ENCODE results near the gene EYA3.

The EYA3 gene

GRCh38 chr1:28088168-28088961 is at the start of gene EYA3:
TSS of gene EYA3 (minus strand) at chr1:28088610. CDS start at chr1:28058026, 30,584 bp downstream.
- peak; percentile 98 for DNase-seq (ENCODE audit: low read depth)

- DNase-seq (ENCODE audit: low read depth): no peak
Measured at GRCh38 chr1:28136922-28137613, 48.7 kb upstream of the EYA3 start.

GRCh38 chr1:28136169-28136921 is 47.9 kb upstream of the EYA3 start:
- DNase-seq (ENCODE audit: low read depth): no peak

DNA sequence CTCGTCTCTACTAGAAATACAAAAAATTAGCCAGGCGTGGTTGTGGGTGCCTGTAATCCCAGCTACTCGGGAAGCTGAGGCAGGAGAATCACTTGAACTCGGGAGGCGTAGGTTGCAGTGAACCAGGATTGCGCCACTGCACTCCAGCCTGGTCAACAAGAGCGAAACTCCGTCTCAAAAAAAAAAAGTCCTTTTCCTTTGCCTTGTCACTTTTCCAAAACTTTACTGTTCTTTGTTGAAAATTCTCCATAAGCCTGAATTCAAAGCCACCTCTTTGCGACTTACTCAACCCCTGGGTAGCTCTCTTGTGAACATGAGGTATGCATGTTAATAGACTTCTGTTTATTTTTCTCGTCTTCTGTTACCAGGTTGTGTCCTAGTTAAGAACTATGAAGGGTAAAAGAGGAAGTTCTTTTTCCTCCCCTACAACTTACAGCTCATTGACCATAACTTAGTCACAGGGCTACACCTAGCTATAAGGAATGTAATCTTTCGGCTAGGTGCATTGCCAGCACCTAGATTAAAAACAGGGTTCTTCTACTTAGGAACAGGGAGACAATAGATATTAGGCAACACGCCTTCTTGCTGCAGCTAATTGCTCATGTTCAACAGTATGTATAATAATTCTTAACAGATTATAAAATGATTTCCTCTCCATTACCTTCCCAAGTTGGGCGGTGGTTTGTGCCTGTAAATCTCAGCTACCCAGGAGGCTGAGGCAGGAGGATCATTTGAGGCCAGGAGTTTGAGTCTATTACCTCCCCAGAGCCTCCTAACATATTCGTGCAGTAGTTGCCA is 47.2 kb upstream of the EYA3 start:
- DNase-seq (ENCODE audit: low read depth): no peak

- DNase-seq (ENCODE audit: low read depth): no peak
Measured at GRCh38 chr1:28134651-28135207, 46.3 kb upstream of the EYA3 start.

DNA sequence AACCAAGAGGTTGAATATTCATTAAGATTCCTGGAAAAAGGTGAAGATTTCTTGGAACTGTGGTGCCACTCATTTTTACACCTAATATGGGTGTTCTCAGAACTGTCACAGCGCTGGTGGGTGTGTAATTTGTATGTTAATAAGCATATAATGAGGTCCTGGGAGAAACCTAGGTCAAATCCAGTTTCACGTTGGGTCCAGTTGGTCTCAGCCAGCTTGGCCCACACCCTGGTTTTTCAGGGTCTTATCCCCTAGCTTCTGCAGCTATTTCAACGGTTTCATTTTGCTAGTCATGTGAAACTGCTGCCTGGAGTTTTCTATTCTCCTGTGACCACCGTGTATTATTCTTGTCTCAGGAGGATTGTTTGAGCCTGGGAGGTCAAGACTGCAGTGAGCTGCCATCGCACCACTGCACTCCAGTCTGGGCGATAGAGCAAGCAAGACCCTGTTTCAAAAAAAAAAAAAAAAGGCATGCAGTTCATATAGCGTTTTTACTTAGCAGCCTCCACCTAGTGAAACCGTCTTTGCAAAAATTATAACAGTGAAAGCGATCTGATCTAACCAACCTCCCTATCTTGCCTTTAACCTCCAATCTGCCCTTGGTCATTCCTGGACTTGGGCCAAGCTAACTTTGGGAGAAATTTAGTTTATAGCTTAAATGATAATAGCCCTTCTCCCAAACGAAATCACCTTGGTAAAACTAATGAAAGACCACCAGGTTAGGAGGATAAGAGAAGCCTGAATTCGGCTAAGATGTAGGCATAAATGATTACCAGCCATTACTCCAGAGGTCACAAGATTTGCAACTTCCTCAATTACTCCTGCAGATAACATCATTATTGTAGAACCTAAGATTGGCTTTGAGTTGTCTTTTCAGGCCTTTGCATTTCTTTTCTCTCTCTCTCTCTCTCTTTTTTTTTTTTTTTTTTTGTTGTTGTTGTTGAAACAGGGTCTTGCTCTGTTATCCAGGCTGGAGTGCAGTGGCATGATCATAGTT is 44.1 kb upstream of the EYA3 start:
- DNase-seq (ENCODE audit: low read depth): no peak

DNA sequence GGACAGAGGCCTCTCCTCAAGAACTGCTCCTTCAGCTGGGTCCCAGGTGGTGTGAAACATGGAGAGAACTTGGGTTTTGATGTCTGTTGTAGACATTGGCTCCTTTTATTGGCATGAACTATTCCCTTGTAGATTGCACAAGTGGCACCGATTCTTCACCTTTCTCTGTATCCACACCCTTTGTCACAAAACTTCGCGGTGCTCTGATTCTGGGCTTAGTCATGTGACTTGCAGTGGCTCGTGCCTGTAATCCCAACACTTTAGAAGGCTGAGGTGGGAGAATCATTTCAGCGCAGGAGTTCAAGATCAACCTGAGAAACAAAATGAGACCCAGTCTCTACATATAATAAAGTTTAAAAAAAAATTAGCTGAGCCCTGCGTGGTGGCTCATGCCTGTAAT is 42.5 kb upstream of the EYA3 start:
- no peak for DNase-seq (ENCODE audit: low read depth)

DNA sequence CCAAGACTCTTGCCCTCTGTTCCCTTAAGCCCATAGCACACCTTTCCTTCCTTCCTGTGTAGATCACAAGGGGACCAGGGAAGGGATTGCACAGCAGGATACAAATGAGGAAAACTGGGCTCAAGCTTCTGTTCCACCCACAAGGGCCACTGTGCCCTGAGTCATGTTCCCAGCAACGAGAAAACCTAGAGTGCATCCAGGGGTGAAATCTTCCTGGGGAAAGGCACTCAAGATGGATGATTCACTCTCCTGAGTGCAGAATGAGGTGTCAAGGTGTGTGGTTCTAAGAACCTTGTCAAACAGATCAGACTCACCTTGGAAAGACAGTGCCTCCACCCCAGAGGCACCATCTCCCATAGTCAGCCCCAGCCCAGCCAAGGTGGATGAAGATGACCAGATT is 40.7 kb upstream of the EYA3 start:
- no peak for DNase-seq (ENCODE audit: low read depth)

GRCh38 chr1:28127617-28128257 is 39.3 kb upstream of the EYA3 start:
- DNase-seq (ENCODE audit: low read depth): no peak

- DNase-seq (ENCODE audit: low read depth): no peak
Measured at GRCh38 chr1:28126783-28127490, 38.5 kb upstream of the EYA3 start.

DNA sequence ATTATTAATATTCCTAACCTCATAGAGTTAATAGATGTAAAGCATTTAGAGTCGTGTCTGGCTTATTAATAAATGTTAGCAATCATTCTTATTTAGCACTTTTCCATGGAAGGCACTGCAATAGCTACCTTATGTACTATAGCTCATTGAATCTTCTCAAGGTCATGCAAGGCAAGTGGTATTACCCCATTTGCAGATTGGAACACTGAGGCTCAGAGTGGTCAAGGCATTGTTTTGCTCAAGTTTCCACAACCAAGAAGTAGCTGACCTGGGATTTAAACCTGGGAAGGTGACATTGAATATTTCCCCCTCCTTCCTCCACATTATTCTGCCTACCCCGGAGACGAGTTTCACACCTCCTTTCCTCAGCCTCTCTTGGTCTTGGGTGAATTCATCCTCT is 37.8 kb upstream of the EYA3 start:
- no peak for DNase-seq (ENCODE audit: low read depth)

- DNase-seq (ENCODE audit: low read depth): no peak
Measured at GRCh38 chr1:28123461-28123961, 35.1 kb upstream of the EYA3 start.

GRCh38 chr1:28122183-28122582 is 33.8 kb upstream of the EYA3 start:
- no peak for DNase-seq (ENCODE audit: low read depth)

GRCh38 chr1:28119556-28119955 is 31.1 kb upstream of the EYA3 start:
- DNase-seq (ENCODE audit: low read depth): no peak

DNA sequence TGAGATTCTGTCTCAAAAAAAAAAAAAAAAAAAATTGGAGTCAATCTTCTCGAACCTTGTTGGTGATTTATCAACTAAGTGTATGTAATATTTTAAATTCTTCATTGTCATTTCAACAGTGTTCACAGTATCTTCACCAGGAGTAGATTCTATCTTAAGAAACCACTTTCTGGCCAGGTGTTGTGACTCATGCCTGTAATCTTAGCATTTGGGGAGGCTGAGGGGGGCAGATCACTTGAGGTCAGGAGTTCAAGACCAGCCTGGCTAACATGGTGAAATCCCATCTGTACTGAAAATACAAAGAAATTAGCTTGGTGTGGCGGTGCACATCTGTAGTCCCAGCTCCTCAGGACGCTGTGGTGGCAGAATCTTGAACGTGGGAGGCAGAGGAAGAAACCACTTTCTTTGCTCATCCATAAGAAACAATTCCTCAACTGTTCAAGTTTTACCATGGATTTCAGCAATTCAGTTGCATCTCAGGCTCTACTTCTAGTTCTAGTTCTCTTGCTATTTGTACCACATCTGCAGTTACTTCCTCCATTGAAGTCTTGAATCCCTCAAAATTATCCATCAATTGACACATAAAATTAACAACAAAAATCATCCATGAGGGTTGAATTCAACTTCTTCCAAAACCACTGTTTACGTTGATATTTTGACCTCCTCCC is 30.4 kb upstream of the EYA3 start:
- no peak for DNase-seq (ENCODE audit: low read depth)

DNA sequence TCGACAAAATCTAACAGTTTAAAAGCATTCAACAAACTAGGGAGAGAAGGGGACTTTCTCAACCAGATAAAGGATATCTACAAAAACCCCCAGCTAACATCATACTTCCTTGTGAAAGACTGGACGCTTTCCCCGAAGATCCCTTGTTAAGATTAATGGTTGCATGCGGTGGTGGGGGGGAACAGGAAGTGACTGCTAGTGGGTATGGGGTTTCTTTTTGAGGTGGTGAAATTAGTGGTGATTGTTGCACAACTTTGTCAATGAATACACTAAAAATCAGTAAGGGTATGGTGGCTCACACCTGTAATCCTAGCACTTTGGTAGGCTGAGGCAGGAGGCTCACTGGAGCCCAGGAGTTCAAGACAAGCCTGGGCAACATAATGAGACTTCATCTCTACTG is 26.9 kb upstream of the EYA3 start:
- DNase-seq (ENCODE audit: low read depth): peak; percentile 1

DNA sequence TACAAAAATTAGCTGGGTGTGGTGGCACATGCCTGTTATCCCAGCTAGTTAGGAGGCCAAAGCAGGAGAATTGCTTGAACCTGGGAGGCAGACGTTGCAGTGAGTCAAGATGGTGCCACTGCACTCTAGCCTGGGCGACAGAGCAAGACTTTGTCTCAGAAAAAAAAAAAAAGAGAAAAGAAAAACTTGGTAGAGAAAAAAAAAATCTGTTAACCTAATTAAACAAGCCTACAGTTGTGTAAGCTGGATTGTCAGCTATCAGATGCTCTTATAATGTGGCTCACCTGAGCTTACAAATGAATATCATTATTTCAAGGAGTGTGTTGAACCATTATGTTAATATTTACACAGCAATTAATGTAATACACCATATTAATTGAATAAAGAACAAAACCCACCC is 26.4 kb upstream of the EYA3 start:
- DNase-seq (ENCODE audit: low read depth): no peak

DNA sequence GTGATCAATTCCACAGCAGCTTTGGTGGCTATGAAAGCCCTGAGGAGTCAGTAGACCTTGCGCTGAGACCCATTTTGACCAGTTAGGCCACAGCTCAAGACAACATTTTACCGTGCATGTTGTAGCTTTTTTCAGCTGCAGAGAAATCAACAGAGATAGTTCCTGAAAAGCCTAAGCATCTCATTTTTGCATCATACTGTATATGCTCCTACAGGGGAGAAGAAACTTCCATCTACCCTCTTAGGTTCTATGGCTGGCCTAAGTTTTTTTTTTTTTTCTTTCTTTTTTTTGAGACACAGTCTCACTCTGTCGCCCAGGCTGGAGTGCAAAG is 24.8 kb upstream of the EYA3 start:
- DNase-seq (ENCODE audit: low read depth): no peak

Data from stimulated activated CD4-positive, alpha-beta T cell treated with anti-CD3 and anti-CD28 coated beads, Interleukin-2, amount 100 ng/mL, for 4 hours (primary cell).